ENCODE results near the gene PRDM16.

- TF ChIP-seq CSDC2 (CRISPR knock-in tag; IDR thresholded peaks at IDR 0.05) (no peak), RARB (CRISPR knock-in tag; IDR thresholded peaks at IDR 0.05) (no peak), SNAI2 (CRISPR knock-in tag; IDR thresholded peaks at IDR 0.05) (no peak), ESRRG (CRISPR knock-in tag; IDR thresholded peaks at IDR 0.05) (no peak), BACH2 (CRISPR knock-in tag; IDR thresholded peaks at IDR 0.05; ENCODE audit: borderline replicate concordance) (no peak), ZFP30 (CRISPR knock-in tag; IDR thresholded peaks at IDR 0.05) (no peak), OSR1 (CRISPR knock-in tag; IDR thresholded peaks at IDR 0.05) (no peak), ARNTL (CRISPR knock-in tag; IDR thresholded peaks at IDR 0.05; ENCODE audit: borderline replicate concordance, low read depth) (no peak), ZNF70 (CRISPR knock-in tag; IDR thresholded peaks at IDR 0.05) (no peak), PPARA (CRISPR knock-in tag; IDR thresholded peaks at IDR 0.05; ENCODE audit: borderline replicate concordance) (no peak), ZC3H10 (CRISPR knock-in tag; IDR thresholded peaks at IDR 0.05) (no peak)
- TF ChIP-seq, protein P1, sequence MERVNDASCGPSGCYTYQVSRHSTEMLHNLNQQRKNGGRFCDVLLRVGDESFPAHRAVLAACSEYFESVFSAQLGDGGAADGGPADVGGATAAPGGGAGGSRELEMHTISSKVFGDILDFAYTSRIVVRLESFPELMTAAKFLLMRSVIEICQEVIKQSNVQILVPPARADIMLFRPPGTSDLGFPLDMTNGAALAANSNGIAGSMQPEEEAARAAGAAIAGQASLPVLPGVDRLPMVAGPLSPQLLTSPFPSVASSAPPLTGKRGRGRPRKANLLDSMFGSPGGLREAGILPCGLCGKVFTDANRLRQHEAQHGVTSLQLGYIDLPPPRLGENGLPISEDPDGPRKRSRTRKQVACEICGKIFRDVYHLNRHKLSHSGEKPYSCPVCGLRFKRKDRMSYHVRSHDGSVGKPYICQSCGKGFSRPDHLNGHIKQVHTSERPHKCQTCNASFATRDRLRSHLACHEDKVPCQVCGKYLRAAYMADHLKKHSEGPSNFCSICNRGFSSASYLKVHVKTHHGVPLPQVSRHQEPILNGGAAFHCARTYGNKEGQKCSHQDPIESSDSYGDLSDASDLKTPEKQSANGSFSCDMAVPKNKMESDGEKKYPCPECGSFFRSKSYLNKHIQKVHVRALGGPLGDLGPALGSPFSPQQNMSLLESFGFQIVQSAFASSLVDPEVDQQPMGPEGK (CRISPR knock-in tag; IDR thresholded peaks at IDR 0.05; ENCODE audit: borderline replicate concordance) = no peak
- TF ChIP-seq, protein P2, sequence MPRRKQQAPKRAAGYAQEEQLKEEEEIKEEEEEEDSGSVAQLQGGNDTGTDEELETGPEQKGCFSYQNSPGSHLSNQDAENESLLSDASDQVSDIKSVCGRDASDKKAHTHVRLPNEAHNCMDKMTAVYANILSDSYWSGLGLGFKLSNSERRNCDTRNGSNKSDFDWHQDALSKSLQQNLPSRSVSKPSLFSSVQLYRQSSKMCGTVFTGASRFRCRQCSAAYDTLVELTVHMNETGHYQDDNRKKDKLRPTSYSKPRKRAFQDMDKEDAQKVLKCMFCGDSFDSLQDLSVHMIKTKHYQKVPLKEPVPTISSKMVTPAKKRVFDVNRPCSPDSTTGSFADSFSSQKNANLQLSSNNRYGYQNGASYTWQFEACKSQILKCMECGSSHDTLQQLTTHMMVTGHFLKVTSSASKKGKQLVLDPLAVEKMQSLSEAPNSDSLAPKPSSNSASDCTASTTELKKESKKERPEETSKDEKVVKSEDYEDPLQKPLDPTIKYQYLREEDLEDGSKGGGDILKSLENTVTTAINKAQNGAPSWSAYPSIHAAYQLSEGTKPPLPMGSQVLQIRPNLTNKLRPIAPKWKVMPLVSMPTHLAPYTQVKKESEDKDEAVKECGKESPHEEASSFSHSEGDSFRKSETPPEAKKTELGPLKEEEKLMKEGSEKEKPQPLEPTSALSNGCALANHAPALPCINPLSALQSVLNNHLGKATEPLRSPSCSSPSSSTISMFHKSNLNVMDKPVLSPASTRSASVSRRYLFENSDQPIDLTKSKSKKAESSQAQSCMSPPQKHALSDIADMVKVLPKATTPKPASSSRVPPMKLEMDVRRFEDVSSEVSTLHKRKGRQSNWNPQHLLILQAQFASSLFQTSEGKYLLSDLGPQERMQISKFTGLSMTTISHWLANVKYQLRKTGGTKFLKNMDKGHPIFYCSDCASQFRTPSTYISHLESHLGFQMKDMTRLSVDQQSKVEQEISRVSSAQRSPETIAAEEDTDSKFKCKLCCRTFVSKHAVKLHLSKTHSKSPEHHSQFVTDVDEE (CRISPR knock-in tag; IDR thresholded peaks at IDR 0.05) = no peak
- TF ChIP-seq, protein P3, sequence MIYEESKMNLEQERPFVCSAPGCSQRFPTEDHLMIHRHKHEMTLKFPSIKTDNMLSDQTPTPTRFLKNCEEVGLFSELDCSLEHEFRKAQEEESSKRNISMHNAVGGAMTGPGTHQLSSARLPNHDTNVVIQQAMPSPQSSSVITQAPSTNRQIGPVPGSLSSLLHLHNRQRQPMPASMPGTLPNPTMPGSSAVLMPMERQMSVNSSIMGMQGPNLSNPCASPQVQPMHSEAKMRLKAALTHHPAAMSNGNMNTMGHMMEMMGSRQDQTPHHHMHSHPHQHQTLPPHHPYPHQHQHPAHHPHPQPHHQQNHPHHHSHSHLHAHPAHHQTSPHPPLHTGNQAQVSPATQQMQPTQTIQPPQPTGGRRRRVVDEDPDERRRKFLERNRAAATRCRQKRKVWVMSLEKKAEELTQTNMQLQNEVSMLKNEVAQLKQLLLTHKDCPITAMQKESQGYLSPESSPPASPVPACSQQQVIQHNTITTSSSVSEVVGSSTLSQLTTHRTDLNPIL (CRISPR knock-in tag; IDR thresholded peaks at IDR 0.05; ENCODE audit: low read depth) = no peak
These were observed 407.7 kb downstream of the PRDM16 start for GRCh38 chr1:3476666-3477065.
